ENCODE measurements around the gene TIAM1.

TIAM1 gene

DNA sequence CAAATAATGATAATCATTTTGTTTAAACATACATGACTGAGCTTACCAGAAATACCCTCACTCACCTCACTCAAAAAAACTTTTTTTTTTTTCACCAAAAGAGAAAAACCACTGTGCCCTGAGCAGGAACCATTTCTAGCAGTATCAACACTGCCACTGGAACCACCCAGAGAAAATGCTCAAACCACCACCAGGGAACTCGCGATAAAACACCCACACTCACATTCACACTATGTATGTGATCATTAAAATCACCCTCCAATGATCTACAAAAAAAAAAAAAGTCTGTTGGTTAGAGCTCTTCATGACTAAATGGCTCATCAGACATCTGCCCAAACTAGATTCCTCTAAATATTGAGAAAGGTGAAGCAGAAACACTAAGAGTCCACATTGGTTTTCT lies 11.5 kb downstream of the TIAM1 start:
- no peak for DNase-seq (ENCODE audit: low spot score)

DNA sequence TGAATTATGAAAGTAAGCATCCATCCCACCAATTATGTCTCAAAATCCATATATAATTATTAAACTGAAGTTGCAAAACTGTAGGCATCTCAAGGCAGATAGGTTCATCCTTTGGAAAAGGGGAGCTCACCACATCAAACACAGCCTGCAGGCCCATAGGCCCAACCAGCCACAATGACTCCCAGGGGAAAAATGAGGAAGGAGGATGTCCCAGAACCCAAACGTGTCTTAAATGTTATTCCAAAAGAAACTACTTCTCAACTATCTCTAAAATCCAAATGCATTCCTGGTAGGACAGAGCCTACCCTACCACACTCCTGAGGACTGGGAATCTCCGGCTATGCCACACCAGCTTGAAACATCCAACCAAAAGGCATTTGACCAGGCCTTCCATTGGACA lies 12.8 kb downstream of the TIAM1 start:
- DNase-seq (ENCODE audit: low spot score): no peak

DNA sequence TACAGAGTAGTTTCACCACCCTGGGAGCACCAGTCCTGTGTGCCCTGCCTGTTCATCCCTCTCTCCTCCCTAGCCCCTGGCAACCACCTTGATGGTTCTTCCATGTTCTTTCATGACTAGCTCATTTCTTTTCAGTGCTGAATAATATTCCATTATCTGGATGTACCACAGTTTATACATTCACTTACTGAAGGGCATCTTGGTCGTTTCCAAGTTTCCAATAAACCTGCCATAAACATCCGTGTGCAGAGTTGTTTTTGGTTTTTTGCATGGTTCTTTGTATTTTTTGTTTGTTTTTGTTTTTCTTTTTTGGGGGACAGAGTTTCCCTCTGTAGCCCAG lies 13.9 kb downstream of the TIAM1 start:
- no peak for DNase-seq (ENCODE audit: low spot score)

DNA sequence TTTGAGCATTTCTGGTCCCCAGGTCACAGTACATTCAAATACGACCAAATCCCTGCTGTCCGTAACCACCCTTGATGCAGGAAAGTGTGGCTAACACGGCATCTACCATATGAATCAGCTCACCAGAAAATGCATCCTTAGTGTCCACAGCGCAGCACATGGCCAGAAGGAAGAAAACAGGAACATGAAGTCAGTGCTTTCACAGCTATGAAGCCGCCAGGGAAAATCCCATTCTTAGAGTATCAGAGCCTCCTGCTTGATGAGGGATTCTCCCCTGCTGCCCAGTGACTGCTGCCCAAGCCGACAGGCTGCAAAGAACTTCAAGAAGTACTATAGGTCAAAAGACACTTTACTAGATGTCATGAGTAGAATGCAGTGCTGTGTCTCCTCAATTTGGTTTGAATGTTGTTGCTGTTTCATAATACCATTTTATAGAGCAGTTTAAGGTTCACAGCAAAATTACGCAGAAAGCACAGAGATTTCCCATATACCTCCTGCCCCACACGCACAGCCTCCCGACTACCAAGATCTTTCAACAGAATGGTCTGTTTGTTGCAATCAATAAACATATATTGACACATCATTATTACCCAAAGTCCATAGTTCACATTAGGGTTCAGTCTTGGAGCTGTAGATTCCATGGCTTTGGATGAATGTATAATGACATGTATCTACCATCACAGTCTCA lies 14.5 kb downstream of the TIAM1 start:
- no peak for DNase-seq (ENCODE audit: low spot score)

DNA sequence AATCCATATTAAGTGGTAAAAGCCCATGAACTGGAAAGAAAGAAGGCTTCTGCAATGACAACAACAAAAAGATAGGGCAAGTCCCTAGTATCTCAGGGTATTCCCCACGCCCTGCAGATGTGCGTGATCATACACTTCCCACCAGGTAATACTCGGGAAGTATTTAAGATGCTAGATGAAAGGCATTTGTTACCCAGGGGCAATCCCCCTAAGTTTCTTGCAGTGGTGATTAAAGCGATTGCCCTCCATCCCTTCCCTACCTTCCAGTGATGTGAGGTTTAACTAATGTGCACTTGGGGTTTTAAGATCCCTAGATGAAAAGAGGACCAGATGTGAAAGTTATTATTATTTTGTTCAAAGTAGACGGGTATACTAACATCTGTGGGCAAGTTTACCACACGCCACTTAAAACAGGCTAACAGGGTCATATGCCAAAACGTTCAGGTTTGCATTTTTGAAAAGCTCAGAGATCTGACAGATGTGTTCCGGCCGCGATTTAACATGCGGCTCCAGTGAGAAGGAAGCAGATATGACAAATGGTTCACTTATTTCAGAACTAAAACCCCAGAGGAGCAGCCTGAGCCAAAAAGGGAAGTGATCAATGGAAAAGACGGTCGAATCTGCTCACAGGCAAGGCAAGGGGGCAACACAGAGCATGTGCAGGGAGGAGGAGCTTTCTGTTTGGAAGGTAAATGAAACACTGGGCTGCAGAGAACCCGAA lies 17.4 kb downstream of the TIAM1 start:
- no peak for DNase-seq (ENCODE audit: low spot score)

DNA sequence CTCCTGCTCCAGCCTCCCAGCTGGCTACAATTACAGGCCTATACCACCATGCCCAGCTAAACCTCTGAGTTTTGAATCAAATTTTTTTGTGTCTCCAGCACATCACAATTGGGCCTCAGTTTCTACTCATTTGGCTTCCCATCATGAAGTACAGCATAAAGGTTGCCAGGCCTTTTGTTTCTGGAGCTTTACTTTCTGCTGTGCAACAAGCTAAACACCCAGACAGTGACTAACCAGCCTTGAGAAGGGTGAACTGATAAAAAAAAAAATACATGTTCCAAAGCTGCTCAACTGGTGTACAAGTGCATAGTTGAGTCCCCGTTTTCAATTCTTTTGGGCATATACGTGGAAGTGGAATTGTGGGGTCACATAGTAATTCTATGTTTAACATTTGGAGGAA lies 25.1 kb downstream of the TIAM1 start:
- no peak for DNase-seq (ENCODE audit: low spot score)

DNA sequence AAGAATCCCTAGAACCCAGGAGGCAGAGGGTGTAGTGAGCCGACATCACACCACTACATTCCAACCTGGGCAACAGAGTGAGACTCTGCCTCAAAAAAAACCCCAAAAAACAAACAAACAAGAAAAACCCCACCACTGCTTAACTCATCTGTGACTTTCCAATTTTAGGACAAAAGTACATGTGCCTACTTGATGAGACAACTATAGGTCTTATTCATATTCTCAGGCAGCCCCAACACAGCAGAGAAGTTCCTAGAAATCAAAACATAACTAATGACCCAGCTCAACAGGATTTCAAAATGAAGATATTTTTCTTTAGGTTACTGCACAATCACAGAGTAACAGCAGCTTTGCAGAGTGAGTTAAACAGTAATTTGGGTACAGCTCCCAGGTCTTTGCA lies 26.4 kb downstream of the TIAM1 start:
- no peak for DNase-seq (ENCODE audit: low spot score)

DNA sequence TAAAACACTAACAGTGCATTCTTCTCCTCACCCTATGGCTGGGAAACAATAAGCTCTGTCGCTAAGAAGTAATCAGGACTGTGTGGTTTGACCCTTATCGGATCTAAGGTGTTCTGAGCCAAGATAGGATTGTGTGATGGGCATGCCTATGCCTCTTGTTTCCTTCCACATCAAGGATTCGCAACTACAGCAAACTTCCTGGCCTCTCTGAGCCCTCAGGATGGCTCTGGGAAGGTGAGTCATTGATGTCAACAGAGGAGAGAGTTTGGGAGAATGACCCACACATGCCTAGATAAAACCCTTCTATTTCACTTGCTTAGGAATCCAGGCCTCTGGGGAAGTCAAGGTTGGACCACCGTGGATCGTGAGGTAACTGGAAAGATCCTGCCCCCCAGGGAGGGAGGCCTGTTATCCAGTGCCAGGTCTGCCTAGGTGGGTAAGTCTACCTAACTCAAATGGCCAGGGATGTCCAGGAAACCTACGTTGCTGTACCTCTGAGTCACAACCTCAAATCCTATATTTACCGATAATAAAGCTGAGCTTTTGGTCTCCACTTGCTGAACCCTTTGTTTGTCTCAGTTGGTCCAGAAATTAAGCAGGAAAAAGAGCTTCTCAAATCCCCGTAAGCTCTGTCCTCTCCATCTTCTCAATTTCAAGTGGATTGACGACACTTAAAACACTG lies 27.4 kb downstream of the TIAM1 start:
- DNase-seq (ENCODE audit: low spot score): no peak

DNA sequence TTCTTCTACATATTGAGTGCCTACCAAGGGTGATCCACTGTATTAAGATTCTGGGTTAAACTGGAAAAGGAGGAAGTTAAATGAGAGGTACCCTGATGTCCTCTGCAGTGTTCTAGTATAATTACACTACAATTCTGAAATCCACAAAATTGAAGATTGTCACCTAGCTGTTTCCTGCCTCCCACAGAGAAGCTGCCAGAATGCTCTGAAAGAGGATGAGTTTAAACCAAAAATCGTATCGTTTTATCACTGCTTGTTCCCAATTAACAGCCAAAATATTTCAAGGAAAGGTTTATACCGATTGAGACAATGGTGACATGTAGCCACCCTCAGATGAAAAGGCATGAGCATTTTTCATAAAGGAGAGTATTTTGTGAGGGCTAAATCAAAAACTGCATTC lies 28.0 kb downstream of the TIAM1 start:
- no peak for DNase-seq (ENCODE audit: low spot score)

DNA sequence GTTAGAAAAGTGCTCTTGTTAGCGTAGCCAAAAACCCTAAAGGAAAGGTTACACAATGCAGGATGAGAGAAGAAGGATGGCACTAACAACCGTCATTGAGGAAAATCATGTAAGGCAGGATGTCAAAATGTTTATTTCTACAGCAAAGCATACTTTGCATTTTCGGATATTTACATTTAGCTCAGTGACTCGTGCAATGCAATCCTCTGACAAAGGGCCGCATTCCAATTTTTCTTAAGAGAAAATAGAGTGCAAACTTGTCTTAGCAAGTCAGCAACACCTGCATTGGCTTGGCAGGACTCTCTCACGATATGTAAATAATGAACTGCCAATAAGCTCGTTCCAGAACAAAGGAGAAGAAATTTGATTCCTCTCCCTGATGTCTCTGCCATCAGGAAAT lies 33.3 kb downstream of the TIAM1 start:
- DNase-seq (ENCODE audit: low spot score): no peak

DNA sequence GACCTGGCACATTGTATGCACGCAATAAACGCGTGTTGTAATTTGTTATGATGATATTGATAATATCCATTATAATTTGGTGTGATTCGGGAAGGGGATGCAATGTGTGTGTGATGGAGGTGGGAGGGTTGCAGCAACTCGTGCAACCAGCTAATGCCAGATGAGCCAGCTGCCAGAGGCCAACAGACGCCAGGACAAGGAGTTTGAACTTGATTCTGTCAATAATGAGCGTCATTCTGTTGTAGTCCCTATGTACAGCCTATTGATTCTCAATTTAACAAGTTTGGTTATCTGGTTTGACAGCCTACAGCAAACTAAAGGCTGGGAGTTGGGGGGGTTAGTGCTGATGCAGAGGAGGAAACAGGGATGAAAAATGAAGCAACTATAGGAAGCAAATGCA lies 35.5 kb downstream of the TIAM1 start:
- no peak for DNase-seq (ENCODE audit: low spot score)

DNA sequence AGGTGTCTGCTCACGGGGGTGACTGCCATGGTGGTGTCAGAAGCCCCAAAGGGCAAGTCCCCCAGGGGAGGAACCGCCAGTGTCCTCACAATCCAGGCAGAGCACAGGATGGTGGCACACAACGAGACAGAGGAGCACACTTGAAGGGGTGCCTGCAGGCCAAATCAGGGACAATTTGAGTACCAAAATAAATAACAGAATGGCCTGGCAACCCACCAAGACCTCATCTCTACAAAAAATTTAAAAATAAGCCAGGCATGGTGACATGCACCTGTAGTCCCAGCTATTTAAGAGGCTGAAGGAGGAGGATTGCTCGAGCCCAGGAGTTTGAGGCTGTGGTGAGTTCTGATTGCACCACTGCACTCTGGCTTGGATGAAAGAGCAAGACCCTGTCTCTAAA lies 38.2 kb downstream of the TIAM1 start:
- DNase-seq (ENCODE audit: low spot score): no peak

DNA sequence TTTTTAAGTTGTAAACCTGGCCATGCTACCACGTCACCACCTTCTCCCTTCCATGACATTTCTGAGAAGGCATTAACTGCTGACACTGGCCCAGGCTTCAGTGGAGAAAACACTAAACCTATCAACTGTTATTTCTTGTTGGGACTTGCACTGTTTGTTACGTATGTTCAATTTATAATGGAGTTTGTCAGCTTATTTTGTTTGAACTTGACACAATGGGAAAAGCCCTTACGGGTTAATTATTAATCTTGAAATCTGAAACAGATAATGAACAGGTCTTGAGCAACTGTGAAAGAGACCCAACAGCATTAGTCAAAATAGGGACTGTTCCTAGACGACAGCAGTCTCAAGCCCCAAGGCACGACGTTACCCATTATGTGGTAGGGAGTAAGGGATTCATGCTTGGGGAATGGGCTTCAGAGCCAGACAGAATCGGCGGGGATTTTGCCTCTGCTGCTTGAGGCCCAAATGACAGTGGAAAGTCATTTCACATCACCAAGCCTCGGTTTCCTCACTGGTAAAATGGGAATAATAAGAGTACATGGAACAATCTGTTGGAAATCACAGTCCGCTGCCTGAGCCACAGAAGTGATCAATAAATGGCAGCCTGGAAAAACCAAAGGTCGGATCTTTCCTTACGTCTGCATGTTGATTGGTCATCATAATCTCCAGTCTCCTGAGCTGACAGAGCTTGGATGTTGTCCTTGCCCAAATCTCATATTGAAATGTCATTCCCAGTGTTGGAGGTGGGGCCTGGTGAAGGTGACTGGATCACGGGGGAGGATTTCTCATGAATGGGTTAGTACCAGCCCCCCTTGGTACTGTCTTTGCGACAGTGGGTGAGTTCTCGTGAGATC lies 44.5 kb downstream of the TIAM1 start:
- DNase-seq (ENCODE audit: low spot score): no peak

DNA sequence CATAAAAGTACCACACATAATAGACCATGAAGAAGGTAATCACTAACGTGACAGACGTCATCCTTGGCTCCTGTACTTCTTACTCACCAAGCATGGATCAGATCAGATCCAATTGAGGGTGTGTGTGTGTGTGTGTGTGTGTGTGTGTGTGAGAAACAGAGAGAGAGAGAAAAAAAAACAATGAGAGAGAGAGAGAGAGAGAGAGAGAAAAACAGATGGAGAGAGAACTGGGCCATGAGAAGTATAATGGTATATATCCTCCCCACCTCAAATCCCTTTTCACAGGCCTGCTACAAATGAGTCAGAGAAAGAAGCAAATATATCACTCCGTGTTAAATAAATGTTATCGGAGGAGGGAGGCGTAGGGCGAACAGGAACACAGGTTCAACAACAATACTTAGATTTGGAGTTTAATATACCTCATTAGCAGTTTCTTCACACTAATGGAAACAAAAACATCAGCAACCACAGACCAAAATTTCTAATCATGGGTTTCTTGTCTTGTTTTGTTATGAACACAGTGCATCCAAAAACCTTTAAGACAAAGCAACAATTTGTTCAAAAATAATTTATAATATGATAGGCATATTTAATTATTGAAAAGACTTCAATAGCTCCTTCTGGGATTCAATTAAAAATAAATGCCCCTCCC lies 45.3 kb downstream of the TIAM1 start:
- no peak for DNase-seq (ENCODE audit: low spot score)

DNA sequence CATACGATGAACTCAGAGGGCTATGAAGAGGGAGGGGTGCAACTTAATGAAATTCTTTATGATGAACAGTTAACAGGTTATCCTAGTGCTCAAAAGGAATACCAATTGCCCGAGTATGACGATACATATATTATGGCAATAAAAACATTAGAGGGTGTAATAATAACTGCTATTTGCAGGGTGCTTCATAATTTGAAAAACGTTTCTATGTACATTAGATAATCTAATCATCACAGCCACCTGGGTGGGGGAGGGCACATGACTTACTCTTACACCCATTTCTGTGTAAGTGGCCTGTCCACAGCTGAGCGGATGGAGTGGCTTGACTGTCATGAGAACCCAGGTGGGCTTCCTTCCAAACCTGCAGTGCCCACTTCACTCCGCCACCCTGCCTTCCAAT lies 46.3 kb downstream of the TIAM1 start:
- DNase-seq (ENCODE audit: low spot score): no peak

DNA sequence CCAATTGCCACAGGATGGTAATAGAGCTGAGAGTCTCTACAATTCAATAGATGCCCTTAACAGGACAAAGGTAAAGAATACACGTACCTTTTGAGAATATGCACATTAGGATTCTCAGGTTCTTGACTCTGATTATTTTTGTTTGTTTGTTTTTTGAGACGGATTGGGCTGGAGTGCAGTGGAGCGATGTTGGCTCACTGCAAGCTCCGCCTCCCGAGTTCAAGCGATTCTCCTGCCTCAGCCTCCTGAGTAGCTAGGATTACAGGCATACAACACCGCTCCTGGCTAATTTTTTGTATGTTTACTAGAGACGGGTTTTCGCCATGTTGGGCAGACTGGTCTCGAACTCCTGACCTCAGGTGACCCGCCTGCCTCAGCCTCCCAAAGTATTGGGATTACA lies 48.4 kb downstream of the TIAM1 start:
- DNase-seq (ENCODE audit: low spot score): no peak

DNA sequence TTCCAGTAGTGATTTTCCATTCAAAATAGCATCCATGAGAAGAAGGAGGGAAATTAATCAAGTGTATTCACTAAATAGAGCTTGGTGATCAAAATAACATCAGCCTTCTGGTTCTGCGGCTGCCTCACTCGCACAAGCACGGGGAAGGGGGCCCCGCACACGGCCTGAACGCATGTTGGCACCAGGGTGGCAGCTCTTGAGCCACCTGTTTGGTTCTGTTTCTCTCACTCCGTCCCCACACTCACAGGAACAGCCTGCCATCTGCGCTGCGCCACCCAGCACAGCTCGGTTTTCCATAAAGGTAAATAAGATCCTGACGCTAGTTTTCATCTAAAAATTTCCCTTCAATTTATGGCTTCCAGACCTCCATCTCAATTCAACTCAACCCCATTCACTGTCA lies 49.4 kb downstream of the TIAM1 start:
- DNase-seq (ENCODE audit: low spot score): no peak

DNA sequence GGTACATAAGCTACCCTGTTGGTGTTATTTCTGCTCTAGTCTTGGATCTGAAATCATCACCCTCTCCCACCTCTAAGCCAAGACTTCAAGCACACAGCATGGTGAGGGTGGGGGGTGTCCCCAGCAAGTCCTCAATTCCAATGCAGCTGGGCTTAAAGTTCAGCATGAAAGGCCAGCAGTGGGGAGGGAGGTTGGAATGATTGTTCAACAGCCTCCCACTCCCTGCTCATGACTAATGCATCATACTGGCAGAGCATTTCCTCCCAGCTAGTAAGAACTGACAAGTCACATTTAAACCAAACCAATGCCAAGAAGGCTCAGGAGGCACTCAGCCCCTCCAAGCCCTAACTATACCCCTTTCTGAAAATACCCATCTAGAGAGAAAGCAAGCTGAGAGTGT lies 50.1 kb downstream of the TIAM1 start:
- DNase-seq (ENCODE audit: low spot score): peak; percentile 52

DNA sequence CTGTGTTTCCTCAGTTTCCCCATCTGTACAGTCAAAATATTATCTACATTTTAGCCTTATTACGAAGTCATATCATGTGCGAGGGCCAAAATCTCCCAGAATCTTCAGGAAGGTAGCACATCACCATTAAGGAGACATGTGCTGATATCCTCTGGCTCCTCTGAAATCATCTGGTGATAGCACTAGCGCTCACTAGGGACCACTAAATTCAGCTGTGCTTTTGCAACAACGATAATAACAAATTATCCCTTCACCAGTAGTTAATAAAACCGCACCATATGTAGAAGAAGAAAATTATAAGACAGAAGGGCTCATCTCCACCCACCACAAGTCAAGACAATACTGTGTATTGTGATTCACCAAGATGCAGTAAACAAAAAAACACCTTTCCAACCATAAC lies 53.3 kb downstream of the TIAM1 start:
- no peak for DNase-seq (ENCODE audit: low spot score)

DNA sequence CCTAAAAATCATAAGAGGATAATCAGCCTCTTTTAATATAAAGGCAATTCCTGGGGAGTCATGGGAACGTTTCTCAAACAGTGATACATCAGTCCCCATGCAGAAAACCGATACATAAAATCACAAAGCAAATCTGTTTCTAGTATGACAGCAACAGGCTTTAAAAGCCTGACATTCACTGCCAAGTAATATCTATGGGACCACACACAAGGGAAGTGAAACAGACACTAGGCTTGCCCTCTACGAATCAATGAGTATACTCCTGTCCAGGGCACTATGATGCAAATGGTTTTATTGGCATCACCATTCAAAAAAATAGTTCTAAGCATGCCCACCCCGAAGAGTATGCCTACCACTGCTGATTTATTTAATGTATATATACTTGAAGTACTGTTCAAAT lies 54.4 kb downstream of the TIAM1 start:
- no peak for DNase-seq (ENCODE audit: low spot score)

DNA sequence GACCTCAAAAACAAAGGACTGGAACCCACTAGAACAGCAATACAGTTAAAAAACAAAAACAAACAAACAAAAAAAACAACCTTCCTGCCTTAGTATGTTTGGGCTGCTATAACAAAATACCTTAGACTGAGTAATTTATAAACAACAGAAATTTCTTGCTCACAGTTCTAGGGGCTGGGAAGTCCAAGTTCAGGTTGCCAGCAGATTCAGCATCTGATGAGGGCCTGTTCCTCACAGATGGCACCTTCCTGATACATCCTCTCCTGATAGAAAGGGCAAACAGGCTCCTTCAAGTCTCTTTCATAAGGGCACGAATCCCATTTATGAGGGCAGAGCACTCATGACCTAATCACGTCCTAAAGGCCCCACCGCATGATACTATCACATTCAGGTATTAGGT lies 55.9 kb downstream of the TIAM1 start:
- DNase-seq (ENCODE audit: low spot score): no peak

DNA sequence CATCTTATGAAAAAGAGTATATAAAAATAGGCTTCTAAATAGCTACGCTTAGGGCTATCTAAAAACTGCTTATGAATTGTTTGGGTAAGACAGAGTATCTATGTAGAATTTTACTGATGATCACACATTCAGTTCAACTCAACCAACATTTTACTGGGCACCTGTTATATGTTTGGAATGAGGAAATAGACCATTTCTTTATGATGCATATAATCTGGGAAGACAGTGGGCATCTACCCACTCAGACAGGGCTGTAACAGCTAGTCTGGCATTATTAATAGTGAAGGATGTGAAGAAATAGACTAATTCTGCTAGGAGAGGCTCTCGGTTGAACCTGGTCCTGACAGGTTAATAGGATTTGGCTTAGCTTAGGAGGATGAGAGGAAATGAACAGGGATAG lies 56.9 kb downstream of the TIAM1 start:
- DNase-seq (ENCODE audit: low spot score): no peak
